T-helper 2 cell treated with Interferon-gamma antibody and Interleukin-4, amounts not matched to agents 100 ng/mL and 5 ng/mL, for 36 hours (primary cell): Measurements from ENCODE around the gene RAI14. TPM values are rescaled to one million over a fixed set of nuclear protein-coding genes. Genes with fewer than 3 reads are reported as not detected.

Source experiments
- intact Hi-C: fragments of 100-400 bp; cut with micrococcal nuclease; formaldehyde crosslinking; loops from one replicate; pipeline ENCODE4 v1.15.1; 2023
- total RNA-seq: library from RNA; stranded (reverse); gene quantifications from 2 replicates; pipeline ENCODE4 v1.2.3, GENCODE V29; 2022

The RAI14 gene
- total RNA-seq, 1 donor from 2014 or later: 1.2 TPM

DNA sequence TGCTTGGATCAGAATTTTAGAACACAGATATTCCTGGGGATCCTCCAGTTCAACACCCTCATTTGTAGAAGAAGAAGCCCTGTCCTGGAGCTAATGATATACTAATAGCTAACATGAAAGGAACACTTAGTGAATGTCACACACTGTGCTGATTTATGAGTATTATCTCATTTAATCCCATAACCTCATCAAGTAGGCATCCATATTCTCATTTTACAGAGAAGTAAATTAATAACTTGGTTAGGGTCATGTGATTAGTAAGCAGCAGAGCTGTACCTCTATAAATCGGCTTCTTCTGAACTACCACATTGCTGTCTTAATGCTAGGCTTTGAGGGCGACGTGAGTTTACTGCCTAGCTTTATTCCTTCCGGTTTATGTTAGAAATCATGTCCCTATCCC lies 188.9 kb downstream of the RAI14 start:
- intact Hi-C loops: no loop called here

DNA sequence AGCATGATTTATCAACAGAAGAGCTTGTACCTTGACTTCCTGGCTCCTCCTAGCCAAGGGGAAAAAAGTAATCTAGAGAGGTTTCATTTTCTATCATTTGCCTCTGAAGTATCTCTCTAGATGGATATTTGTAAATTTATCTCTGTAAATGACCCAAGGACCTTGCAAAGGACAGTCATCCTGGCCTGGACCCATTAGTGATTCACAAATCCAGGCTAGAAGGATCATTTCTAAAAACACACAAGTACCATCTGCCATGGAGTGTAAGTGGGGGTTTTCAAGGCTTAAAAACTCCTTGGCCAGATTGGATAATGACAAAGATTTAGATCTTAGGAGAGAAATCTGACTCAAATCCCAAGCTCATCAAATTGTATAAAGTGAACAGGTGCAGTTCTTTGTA lies 190.9 kb downstream of the RAI14 start:
- intact Hi-C loops: no loop called here

- intact Hi-C loops: no loop called here
These were observed 191.4 kb downstream of the RAI14 start for GRCh38 chr5:34847552-34847951.

DNA sequence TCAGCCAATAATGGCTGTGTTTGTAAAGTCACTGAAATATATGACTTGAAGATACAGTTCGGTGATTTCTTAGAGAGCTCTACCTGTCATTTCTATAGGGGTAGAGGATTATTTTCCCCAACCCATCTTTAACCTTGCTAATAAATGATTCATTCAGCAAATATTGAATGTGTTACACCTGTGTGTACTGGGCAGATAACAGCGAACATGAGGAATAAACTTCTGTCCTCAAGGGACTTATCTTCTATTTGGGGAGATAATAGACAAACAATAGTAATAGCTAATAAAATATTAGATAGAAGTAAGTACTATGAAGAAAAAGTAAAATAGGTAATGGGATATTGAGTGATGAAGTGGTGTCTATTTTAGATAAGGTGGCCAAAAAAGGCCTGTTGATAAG lies 192.1 kb downstream of the RAI14 start:
- intact Hi-C loops: no loop called here

DNA sequence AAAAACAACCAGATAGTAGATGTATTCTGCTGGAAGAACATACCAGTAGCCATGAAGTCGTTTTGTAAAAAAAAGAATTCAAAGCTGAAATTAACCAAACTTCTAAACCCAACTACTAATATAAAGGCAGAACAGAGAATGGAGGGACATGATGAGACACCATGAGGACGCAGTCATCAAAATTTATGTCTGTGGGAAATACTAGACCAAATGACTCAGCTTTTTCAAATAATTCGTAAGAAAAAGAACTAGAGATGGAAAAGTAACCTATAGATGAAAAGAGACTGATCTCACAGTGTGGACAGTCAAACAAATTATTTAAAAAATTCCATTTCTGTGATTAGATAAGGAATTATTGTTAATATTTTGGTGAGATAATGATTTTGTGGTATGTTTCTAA lies 193.1 kb downstream of the RAI14 start:
- intact Hi-C loops: no loop called here

- intact Hi-C loops: no loop called here
These were observed 198.5 kb downstream of the RAI14 start for GRCh38 chr5:34854459-34855174.

DNA sequence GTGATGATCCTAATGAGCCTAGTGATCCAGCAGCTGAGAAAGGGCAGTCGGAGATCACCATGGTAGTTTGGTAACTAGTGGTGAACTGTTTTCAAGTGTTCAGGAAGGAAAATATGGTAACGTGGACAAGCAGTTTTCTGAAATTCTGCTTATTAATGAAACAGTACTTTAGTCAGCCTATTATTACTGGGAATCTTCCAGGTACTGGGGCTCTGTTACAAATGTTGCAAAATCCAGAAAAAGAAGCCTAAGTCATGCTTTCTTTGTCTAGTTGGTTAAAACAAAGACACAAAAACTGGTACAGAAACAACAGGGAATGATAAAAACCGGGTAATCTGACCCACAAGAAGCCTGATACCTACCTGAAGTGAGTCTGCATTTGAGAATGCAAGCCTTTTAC lies 201.0 kb downstream of the RAI14 start:
- intact Hi-C loops: no loop called here

DNA sequence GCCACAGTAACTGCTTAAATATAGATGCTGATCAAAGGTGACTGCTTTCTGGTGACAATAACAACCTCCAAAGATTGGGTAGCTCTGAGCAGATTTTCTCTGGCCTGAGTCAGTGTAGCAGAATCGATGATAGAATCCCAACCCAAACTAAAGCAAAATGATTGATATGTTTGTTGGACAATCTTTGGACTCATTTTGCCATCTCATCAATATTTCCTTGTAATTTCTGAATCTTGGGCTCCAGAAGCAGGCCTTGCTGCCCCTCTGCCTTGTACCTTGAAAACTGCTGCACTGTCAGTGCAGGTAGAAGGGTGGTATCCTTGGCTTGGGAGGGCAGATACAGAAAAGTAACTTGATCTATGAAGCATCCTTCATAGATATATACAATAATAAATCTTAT lies 201.8 kb downstream of the RAI14 start:
- intact Hi-C loops: no loop called here

DNA sequence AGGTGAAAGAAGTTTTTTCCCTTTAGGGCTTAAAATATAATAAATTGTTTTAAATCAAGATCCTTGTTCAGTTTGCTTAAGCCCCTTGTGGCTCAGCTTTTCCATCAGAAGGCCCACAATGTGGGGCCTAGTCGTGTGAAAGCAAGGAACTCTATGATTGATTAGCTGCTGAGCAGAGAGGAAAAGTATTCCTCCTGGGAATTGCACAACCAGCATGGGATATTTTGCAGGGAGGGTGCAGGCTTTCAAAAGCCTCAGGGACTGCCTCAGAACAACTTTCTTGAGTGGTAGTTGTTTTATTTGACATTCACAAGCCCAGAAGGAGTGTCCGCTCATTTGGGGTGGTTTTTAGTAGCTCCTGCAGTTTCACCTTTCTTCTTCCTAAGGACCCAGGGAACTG lies 202.7 kb downstream of the RAI14 start:
- intact Hi-C loops: no loop called here

GRCh38 chr5:34859253-34859652 lies 203.1 kb downstream of the RAI14 start:
- intact Hi-C loops: no loop called here

GRCh38 chr5:34863946-34864345 lies 207.8 kb downstream of the RAI14 start:
- intact Hi-C loops: no loop called here

DNA sequence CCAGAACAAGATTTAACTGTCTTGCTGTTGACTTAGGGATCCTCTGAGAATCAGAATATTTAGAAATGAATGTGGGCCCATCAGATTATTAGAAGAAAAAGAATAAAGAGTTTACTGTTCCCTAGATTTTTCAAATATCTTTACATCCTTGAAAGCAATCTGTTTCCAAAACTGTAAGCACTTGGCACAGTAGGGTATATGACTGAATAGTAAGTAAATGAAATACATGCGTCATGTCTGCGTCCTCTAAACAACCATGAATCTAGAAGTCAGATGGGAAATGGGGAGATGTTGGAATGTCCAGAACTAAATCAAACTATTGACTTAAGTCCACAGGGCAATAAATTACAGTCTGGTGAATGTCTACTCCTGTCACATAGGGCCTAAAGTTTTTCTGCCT lies 209.0 kb downstream of the RAI14 start:
- intact Hi-C loops: no loop called here

DNA sequence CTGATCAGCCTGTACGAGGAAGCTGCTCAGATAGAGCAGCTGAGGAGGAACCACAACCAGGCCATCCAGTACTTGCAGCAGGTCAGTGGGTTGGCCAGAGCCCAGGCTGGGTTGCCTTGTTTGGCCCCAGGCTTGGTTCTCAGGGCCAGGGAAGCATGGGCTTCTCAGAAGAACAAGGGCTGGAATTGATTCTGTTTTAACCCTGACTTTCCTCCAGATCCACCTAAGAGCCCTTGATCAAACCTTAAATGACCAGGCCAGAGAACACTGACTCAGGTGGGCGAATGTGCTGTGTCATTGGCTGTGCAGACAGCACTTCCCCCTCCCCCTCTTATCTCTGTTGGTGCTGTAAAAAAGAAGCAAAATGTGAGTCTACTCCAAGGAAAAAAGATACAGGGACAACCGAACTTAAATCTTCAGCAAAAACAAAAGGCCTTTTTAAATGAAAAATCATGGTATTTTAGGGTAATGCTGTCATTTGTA lies 210.9 kb downstream of the RAI14 start:
- intact Hi-C loops: no loop called here

DNA sequence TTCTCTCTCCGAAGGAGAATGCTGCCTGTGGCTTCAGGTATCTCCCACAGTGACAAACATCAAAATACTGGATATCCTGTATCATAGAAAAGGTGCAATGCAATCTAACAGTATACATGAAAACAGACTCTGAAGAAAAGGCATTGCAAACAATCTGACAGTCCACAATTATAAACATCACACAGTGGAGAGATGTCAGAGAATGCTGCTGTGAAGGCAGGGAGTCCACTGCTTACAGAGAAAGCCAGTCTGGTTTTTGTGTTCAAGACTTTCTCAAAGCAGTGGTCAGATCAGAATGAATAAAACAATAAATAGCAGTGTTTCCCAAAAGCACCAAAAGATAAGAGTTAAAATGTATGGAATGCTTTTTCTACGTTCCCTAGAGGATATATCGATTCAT lies 211.5 kb downstream of the RAI14 start:
- intact Hi-C loops: no loop called here

- intact Hi-C loops: no loop called here
These were observed 212.7 kb downstream of the RAI14 start for GRCh38 chr5:34868791-34869190.

DNA sequence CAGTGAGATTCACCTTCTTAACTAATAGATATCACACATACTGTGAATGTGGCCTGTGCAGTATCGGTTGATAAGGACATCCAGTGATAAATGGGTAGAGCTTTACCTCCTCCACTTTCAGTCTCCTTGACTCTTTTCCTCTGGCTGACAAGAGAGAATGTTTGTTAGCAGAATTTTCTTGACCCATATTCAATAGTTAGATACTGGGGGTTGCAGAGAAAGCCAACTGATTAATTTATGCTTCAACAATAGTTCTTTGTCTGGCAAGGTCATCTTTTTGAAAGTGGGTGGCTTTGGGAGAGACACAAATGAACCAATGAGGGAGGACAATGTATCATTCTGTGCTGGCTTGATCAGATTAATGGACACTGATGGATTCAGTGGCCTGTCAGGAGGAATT lies 213.1 kb downstream of the RAI14 start:
- intact Hi-C loops: no loop called here

DNA sequence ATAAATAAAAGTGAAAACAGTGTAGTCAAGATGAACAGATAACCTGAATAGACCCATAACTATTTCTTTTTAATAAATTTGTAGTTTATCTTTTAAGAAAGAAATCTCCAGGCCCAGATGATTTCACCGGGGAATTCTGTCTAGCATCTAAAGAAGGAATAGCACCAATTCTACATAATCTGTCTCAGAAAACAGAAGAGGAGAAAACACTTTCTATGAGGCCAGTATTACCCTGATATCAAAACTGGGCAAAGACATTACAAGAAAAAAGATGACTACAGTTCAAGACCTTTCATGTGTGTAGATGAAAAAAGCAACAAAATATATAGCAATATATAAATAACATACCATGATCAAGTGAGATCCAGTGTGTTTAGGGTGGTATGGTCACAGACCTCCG lies 214.3 kb downstream of the RAI14 start:
- intact Hi-C loops: no loop called here

DNA sequence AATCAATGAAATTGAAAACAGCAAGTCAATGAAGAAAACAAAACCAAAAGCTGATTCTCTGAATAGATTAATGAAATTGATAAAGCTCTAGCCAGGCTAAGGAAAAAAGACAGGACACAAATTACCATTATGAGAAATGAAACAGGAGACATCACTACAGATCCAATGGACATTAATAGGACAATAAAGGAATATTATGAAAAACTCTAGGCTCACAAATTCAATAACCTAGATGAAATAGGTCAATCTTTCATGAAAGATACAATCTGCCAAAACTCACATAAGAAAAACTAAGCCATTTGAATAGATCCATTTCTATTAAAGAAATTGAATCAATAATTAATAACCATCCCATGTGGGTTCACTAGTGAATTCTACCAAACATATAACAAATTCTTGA lies 220.1 kb downstream of the RAI14 start:
- intact Hi-C loops: no loop called here

- intact Hi-C loops: no loop called here
These were observed 225.1 kb downstream of the RAI14 start for GRCh38 chr5:34881246-34881645.
